SK-N-SH treated with all-trans-retinoic acid at 6 μM for 48 hours (cell line): ENCODE results near the gene NHS.

Experiments used
- BACH2 ChIP-seq: fragments of 250-450 bp; sonication (Bioruptor Pico); IDR thresholded peaks from 2 replicates; pipeline ENCODE4 v1.9.0; 2021; ENCODE audit warnings: mild to moderate bottlenecking, borderline replicate concordance
- GLIS3 ChIP-seq: fragments of 250-450 bp; sonication (Bioruptor Pico); IDR thresholded peaks from 2 replicates; pipeline ENCODE4 v1.5.0; 2020; ENCODE audit warnings: mild to moderate bottlenecking, moderate library complexity
- TOX ChIP-seq: fragments of 250-450 bp; sonication (Bioruptor Pico); IDR thresholded peaks from 2 replicates; pipeline ENCODE4 v1.8.0; 2021; ENCODE audit warnings: mild to moderate bottlenecking, moderate library complexity, borderline replicate concordance

- no peak for TF ChIP-seq GLIS3 (CRISPR knock-in tag)
- no peak for TF ChIP-seq TOX
- TF ChIP-seq BACH2 (CRISPR knock-in tag) = no peak
Observed at GRCh38 chrX:17410651-17411050, 35.7 kb downstream of the NHS start.
